Glutamatergic neuron (in vitro differentiated cells): ENCODE results near the gene RASEF. TPM values are rescaled to one million over a fixed set of nuclear protein-coding genes. Genes with fewer than 3 reads are reported as not detected.

Experiments used
- DNase-seq: peaks from one replicate; pipeline ENCODE4 v3.0.0; 2022
- H3K27ac Mint-ChIP-seq: one replicate; pipeline ENCODE4 v1.8.0; 2020; ENCODE audit warnings: mild to moderate bottlenecking, mixed read lengths, inconsistent platforms; ENCODE audit not compliant: unreplicated experiment
- H3K27me3 Mint-ChIP-seq: one replicate; pipeline ENCODE4 v1.8.0; 2020; ENCODE audit warnings: mild to moderate bottlenecking, moderate library complexity, mixed read lengths, inconsistent platforms; ENCODE audit not compliant: unreplicated experiment
- H3K36me3 Mint-ChIP-seq: one replicate; pipeline ENCODE4 v1.8.0; 2020; ENCODE audit warnings: mild to moderate bottlenecking, mixed read lengths, inconsistent platforms; ENCODE audit not compliant: unreplicated experiment
- H3K4me1 Mint-ChIP-seq: one replicate; pipeline ENCODE4 v1.8.0; 2020; ENCODE audit warnings: mild to moderate bottlenecking, low read depth, mixed read lengths, inconsistent platforms; ENCODE audit not compliant: unreplicated experiment
- H3K4me3 Mint-ChIP-seq: one replicate; pipeline ENCODE4 v1.8.0; 2020; ENCODE audit warnings: mild to moderate bottlenecking, mixed read lengths, inconsistent platforms; ENCODE audit not compliant: unreplicated experiment
- H3K9me3 Mint-ChIP-seq: one replicate; pipeline ENCODE4 v1.8.0; 2020; ENCODE audit warnings: mild to moderate bottlenecking, moderate library complexity, mixed read lengths, inconsistent platforms; ENCODE audit not compliant: unreplicated experiment
- total RNA-seq: library from RNA; stranded (reverse); fragmentation: NEBNext Ultra II Directional; extraction: Animal tissue kit (Norgen Biotek cat#: 25700); gene quantifications from one replicate; pipeline ENCODE4 v1.2.1, GENCODE V29; 2021; ENCODE audit not compliant: unreplicated experiment
- TF ChIP-seq, protein P1 (sequence below): fragments of 200-600 bp; sonication (generic); IDR thresholded peaks from one replicate; pipeline ENCODE4 v1.5.0; 2021; ENCODE audit not compliant: partially characterized antibody, unreplicated experiment

RASEF gene
- total RNA-seq, 1 donor from 2014 or later = 0.25 TPM

DNA sequence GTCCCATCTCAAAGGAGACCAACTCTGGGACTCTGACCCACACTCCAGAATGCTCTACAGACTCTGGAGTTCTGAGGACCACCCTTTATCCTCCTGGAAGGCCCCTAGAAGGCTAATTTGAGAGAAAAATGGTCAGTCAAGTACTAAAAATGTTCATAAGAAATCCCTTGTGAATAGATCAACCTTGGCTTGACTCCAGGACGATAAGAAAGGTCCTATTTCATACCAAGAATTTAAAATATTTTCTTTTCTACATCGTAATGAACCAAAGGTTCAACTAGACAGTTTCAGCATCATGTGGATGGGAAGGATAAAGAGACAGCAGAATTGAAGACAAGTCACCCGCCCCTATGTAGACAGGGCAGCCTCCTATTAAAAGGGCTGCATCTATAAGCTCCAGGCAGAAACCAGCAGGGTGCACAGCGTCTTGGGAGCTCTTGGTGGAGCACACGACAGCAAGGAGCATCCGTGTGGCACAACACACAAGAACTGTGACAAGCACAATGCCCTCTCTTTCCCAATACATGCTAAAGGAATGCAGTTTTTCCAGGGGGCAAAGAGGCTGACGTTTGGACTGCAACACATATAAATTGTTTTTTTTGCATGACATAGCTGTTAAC, 38.3 kb downstream of the RASEF start:
- H3K4me1 Mint-ChIP-seq = no peaks in the 10 kb centered on the region
- DNase-seq = no peak
- H3K4me3 Mint-ChIP-seq = no peak overlapping the region
- no peak overlapping the region for H3K27ac Mint-ChIP-seq
- no peaks in the 10 kb centered on the region for H3K27me3 Mint-ChIP-seq
- H3K9me3 Mint-ChIP-seq = no peaks in the 10 kb centered on the region
- H3K36me3 Mint-ChIP-seq = no peaks in the 10 kb centered on the region
- TF ChIP-seq, protein P1, sequence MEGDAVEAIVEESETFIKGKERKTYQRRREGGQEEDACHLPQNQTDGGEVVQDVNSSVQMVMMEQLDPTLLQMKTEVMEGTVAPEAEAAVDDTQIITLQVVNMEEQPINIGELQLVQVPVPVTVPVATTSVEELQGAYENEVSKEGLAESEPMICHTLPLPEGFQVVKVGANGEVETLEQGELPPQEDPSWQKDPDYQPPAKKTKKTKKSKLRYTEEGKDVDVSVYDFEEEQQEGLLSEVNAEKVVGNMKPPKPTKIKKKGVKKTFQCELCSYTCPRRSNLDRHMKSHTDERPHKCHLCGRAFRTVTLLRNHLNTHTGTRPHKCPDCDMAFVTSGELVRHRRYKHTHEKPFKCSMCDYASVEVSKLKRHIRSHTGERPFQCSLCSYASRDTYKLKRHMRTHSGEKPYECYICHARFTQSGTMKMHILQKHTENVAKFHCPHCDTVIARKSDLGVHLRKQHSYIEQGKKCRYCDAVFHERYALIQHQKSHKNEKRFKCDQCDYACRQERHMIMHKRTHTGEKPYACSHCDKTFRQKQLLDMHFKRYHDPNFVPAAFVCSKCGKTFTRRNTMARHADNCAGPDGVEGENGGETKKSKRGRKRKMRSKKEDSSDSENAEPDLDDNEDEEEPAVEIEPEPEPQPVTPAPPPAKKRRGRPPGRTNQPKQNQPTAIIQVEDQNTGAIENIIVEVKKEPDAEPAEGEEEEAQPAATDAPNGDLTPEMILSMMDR = no peak

DNA sequence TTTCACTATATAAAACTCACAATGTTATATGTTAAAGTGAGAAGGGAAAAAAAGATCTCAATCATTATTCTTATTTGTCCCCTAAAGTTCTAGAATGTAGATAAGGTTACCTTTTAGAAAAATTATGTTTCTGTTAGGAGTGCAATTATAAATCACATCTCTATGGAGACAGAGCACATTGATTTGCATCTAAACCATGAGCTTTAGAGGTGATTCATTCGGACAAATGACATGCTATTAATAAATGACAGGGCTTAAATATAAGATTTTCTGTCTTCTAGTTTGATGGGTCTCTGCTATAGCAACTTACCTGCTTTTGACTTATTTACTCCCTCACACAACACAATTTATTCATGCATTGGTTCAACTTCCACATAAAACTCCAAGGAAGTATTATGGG, 39.8 kb downstream of the RASEF start:
- no peaks in the 10 kb centered on the region for H3K9me3 Mint-ChIP-seq
- H3K4me1 Mint-ChIP-seq = no peaks in the 10 kb centered on the region
- H3K36me3 Mint-ChIP-seq = no peaks in the 10 kb centered on the region
- no peak for DNase-seq
- no peak overlapping the region for H3K4me3 Mint-ChIP-seq
- TF ChIP-seq, protein P1 = no peak
- H3K27ac Mint-ChIP-seq = no peak overlapping the region
- H3K27me3 Mint-ChIP-seq = no peaks in the 10 kb centered on the region

DNA sequence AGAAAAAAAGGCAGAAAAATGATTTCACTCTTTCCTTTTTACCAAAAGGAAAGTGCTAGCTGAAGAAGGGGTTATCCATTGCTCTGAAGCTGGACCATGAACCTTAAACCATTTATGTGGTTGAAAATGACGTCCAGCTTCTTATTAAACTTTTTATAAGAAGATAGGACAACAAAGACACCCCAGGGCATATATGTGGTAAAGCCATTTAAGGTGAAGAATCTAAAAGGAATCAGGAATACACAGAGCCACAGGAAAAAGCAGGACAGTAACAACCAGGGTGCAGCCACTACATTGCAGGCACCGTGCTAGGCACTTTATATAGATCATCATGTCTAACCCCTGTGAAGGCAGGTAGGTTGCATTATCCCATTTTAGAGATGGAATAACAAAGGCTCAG, 42.1 kb downstream of the RASEF start:
- Mint-ChIP-seq H3K27me3 (no peaks in the 10 kb centered on the region), H3K9me3 (no peaks in the 10 kb centered on the region), H3K4me3 (no peak overlapping the region), H3K27ac (no peak overlapping the region), H3K4me1 (no peaks in the 10 kb centered on the region), H3K36me3 (no peaks in the 10 kb centered on the region)
- TF ChIP-seq, protein P1 = no peak
- DNase-seq = no peak

DNA sequence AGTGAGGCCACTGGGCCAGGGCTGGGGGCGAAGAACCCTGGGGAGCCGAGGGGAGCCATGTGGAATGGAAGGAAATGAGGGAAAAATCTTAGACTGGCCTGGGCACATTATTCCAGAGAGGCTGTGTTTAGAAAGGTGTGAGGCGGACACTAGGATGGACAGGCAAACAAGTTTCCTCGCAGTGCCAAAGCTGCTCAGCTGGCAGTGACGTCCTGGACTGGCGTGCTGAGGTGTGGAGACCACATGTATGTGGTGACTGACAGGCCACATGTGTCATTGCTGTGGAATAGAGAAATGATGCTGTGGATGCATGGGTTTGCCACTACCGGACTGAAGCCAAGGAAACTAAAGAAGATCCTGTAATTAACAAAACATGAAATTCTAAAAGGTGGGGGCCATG, 42.6 kb downstream of the RASEF start:
- H3K27me3 Mint-ChIP-seq = no peaks in the 10 kb centered on the region
- H3K9me3 Mint-ChIP-seq = no peaks in the 10 kb centered on the region
- no peaks in the 10 kb centered on the region for H3K4me1 Mint-ChIP-seq
- no peak overlapping the region for H3K4me3 Mint-ChIP-seq
- H3K27ac Mint-ChIP-seq = no peak overlapping the region
- no peaks in the 10 kb centered on the region for H3K36me3 Mint-ChIP-seq
- TF ChIP-seq, protein P1 = no peak
- no peak for DNase-seq

DNA sequence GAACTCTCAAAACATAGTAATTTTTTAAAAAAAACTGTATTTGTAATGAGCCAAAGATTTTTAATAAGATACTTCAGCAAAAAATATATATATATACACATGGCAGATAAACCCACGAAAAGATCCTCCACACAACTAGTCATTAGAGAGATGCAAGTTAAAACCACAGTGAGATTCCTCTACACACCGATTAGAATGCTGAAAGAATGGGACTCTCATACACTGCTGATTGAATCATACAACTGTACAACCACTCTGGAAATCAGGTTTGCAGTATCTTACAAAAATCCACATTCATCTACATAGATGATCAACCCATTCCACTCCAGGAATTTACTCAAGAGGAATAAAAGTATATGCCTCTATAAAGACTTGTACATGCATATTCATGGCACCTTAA, 43.7 kb downstream of the RASEF start:
- H3K9me3 Mint-ChIP-seq = no peaks in the 10 kb centered on the region
- no peaks in the 10 kb centered on the region for H3K4me1 Mint-ChIP-seq
- H3K36me3 Mint-ChIP-seq = no peaks in the 10 kb centered on the region
- no peak overlapping the region for H3K4me3 Mint-ChIP-seq
- TF ChIP-seq, protein P1 = no peak
- no peak for DNase-seq
- no peak overlapping the region for H3K27ac Mint-ChIP-seq
- H3K27me3 Mint-ChIP-seq = no peaks in the 10 kb centered on the region
